ENCODE results near the gene PRR12. TPM values are rescaled to one million over a fixed set of nuclear protein-coding genes. Genes with fewer than 3 reads are reported as not detected.

The PRR12 gene
- polyA plus RNA-seq, 4 donors: 15.1 to 32.6 (median 26.6) TPM

DNA sequence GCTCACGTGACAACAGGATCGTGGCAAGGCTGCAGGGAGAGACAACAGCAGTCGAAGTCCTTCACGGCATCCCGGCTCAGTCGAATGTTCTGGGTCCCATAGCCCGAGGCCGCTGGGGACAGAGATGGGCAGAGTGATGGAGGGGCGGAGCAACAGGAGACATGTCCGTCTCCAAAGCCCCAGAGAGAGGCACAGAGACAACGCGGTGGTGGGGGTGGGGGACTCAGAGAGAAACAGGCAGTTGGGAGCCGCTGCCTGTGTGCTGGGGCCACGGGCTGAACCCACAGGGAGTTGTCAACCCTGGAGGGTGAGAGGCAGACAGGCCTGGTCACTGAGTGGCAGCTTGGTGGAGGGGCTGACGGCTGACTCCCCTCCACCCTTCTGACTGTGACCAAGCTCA lies 31.1 kb upstream of the PRR12 start:
- DNase-seq (ENCODE audit: low read depth in 4 of 4, low spot score in 2 of 4): no peak

DNA sequence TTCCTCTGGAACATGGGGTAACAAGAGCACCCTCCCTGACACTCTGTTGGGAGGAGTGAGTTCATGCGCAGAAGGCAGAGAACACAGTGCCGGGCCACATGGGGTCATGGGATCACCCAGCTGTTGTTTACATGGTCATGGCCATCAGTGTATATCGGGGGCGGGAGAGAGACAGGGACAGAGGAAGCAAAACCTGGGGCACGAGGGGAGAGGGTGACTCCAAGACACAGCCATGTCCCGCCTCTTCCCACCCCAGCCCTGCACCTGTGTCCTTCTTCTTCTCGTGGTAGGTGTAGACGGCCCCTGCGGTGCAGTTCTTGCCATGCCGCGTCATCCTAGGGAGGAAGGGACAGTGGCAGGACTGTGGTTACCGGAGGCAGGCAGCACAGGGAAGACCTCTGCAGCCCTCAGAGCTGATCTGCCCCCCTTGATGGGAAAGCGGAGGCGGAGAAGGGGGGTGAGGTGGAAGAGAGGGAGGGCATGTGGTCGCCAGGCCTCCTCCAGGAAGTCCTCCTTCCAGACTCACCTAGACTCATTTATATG lies 30.6 kb upstream of the PRR12 start:
- DNase-seq (ENCODE audit: low read depth in 4 of 4, low spot score in 2 of 4): no peak

DNA sequence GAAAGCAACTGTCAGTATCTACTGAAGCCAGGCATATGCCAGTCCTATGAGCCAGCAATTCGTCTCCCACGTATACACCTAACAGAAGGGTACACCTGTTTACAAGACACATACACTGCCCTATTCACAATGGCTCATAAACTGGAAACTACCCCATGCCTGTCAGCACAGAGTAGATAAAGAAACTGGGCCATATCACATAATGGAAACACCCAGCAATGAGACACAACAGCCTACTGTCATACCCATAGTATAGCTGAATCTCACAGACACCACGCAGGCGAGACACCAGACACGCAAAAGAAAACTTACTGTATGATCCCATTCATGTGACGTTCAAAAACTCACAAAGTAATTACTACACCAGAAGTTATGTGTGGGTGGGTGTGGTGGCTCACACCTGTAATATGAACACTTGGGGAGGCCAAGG lies 26.4 kb upstream of the PRR12 start:
- no peak for DNase-seq (ENCODE audit: low read depth in 4 of 4, low spot score in 2 of 4)

DNA sequence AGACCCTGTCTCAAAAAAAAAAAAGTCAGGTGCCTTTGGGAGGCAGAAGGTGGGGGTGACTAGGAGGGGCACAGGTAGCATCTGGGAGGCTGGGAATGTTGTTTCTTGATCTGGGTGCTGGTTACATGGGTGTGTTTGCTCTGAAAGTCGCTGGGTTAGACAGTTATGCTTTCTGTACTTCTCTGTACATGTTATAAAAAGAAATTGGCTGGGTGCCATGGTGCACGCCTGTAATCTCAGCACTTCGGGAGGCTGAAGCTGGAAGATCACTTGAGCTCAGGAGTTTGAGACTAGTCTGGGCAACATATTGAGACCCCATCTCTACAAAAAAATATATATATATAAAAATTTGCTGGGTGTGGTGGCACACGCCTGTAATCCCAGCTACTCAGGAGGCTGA lies 25.7 kb upstream of the PRR12 start:
- DNase-seq (ENCODE audit: low read depth in 4 of 4, low spot score in 2 of 4): no peak

- no peak for DNase-seq (ENCODE audit: low read depth in 4 of 4, low spot score in 2 of 4)
Observed at GRCh38 chr19:49566302-49566701, 24.7 kb upstream of the PRR12 start.

- DNase-seq (ENCODE audit: low read depth in 4 of 4, low spot score in 2 of 4): no peak
Observed at GRCh38 chr19:49567861-49568441, 23.0 kb upstream of the PRR12 start.

DNA sequence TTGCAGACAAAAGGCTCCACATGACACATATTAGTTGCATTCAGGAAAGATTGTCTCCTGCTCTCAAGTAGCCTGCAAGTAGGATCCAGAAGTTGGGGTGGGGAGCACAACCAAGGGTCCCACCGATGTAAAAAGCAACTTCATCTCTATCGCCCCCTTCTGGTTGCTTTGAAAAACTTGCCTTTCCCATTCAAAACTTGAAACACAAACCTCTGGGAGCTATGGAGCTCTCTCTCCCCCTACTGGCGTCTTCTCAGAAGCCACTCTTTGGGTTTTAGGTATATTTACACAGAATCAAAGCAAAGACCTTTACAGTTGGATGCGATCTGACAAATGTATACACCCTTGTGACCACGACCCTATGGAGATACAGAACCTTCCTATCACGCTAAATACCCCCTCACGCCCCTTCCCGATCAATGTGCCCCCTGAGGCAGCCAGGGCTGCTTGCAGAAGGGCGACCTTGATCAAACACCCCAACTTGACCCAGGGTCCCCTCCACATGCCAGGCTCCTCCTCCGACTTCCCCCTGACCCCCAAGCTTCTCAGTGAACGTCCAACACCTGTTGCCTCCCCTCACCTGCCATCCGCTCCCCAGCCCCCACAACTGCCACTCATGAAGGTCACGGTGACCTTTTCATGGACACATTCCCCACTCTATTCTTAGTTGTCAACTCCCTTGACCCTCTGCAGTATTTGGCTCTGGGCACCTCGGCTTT lies 20.7 kb upstream of the PRR12 start:
- peak in 1 of 4 donors; percentile 81 for DNase-seq (ENCODE audit: low read depth in 4 of 4, low spot score in 2 of 4)

- DNase-seq (ENCODE audit: low read depth in 4 of 4, low spot score in 2 of 4): no peak
Observed at GRCh38 chr19:49570997-49571676, 19.8 kb upstream of the PRR12 start.

DNA sequence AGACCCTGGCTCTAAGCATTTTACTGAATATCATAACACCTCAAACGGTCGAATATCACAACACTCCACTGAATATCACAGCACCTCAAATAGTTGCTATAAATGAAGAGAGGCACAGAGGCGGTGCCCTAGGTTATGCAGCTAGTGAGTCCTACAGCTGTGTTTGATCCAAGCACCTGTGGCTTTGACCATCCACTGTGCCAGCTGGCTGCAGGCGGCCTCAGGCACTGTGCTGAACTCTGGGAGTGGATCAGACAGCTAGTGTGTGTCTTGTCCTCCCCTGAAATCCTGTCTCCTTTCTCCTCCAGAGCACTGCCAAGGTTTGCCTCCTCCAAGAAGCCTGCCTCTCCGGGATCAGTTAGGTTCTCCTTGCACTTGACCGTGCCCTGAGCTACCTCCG lies 18.0 kb upstream of the PRR12 start:
- no peak for DNase-seq (ENCODE audit: low read depth in 4 of 4, low spot score in 2 of 4)

- DNase-seq (ENCODE audit: low read depth in 4 of 4, low spot score in 2 of 4): no peak
Observed at GRCh38 chr19:49573425-49573824, 17.6 kb upstream of the PRR12 start.

DNA sequence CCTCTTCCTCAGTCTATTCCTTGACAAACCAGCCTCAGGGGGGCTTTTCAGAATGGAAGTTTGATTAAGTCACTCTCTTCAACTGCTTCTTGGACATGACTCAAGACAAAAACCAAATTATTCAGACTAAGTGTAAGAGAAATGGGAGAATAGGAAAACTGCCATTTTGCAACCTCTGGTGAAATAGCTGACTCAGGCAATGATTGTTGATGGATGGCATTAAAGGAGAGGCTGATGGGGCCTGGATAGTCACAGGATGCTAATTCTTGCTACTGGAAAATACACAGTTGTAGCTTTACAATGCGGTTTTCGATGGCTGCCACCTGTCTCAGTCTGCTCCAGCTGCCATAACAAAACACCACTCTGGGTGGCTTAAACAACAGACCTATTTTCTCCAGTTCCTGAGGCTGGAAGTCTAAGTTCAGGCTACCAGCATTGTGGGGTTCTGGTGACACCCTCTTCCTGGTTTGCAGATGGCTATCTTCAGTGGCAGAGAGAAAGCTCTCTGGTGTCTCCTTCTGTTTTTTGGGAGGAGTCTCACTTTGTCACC lies 16.7 kb upstream of the PRR12 start:
- DNase-seq (ENCODE audit: low read depth in 4 of 4, low spot score in 2 of 4): no peak

GRCh38 chr19:49579193-49579592 lies 11.8 kb upstream of the PRR12 start:
- DNase-seq (ENCODE audit: low read depth in 4 of 4, low spot score in 2 of 4): no peak

DNA sequence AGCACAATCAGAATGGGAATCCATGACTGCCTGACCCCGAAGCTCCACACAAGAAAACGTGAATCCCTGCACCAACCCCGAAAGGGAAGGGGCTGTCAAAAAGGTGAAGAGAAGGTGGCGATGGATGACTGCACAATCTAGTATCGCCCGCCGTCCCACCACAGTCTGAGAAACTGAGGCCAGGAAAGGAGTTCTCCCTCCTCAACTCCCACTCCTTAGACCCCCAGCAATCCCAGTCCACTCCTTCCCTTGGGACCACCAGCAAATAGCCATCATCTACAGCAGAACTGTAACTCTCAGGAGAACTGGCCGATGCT lies 11.1 kb upstream of the PRR12 start:
- no peak for DNase-seq (ENCODE audit: low read depth in 4 of 4, low spot score in 2 of 4)

DNA sequence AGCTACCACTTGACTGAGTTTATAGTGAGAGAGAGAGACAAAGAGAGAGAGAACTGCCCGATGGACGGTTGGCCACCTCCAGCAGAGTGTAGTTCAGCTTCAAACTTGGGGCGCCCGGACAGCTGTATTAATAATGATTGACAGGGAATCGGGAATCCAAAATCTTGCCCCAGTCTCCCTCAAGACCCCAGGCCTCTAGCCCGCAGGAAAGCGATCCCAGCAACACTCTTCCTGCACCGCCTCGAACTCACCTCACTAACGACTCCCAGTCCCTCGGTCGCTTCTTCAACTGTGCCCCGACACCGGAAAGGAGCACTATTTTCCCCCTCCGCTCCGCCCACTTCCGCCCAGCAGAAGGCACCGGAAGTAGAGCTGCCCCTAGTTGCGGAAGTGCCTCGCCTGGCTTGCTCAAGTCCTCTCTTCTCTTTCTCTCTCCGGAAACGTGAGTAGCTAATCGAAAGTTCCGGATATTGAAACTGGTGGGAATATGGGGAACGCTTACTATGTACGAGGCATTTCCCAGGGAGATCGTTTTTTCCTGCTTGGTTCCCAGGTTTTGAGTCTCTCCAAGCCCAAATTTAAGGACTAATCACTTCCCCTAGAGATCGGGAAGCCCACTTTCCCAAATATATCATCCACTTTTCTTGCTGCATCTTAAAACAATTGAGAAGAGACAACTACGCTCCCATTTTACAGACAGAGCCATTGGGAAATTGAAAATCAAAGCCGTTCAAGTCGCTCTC lies 10.5 kb upstream of the PRR12 start, which contains the start of gene NOSIP:
Gene NOSIP (minus strand): TSS at position 293 of the 743 bp plus-strand sequence. CDS start 19,865 bp downstream, outside the sequence.
- DNase-seq (ENCODE audit: low read depth in 4 of 4, low spot score in 2 of 4): peak; percentile 77 to 96 (median 91)

- DNase-seq (ENCODE audit: low read depth in 4 of 4, low spot score in 2 of 4): no peak
Observed at GRCh38 chr19:49581007-49581508, 9.9 kb upstream of the PRR12 start, which contains the start of gene PRRG2. Gene PRRG2, plus strand, starts transcription at chr19:49581316. Its CDS starts 1,904 bp downstream, at chr19:49583220.

GRCh38 chr19:49583239-49583638 lies 7.7 kb upstream of the PRR12 start:
- no peak for DNase-seq (ENCODE audit: low read depth in 4 of 4, low spot score in 2 of 4)

DNA sequence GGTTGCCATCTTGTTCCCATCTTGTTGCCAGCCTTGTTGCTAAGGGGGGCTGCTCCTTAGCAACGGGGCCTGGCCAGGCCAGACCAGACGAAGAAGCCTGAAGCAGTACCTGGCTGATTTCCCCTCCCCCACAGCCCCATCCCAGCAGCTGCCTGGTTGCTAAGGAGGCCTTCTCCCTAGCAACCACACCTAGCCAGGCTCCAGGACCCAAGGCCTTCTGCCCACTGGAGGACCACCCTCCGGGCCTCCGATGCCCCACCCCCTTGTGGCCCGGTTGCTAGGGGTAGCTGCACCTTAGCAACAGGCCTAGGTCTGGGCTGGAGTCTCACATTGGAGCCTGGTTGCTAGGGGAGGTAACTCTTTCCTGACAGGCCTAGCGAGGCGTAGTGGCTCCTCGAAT lies 6.0 kb upstream of the PRR12 start:
- DNase-seq (ENCODE audit: low read depth in 4 of 4, low spot score in 2 of 4): no peak

- DNase-seq (ENCODE audit: low read depth in 4 of 4, low spot score in 2 of 4): no peak
Observed at GRCh38 chr19:49587227-49587626, 3.8 kb upstream of the PRR12 start.

GRCh38 chr19:49588365-49589122 lies 2.4 kb upstream of the PRR12 start:
- no peak for DNase-seq (ENCODE audit: low read depth in 4 of 4, low spot score in 2 of 4)

DNA sequence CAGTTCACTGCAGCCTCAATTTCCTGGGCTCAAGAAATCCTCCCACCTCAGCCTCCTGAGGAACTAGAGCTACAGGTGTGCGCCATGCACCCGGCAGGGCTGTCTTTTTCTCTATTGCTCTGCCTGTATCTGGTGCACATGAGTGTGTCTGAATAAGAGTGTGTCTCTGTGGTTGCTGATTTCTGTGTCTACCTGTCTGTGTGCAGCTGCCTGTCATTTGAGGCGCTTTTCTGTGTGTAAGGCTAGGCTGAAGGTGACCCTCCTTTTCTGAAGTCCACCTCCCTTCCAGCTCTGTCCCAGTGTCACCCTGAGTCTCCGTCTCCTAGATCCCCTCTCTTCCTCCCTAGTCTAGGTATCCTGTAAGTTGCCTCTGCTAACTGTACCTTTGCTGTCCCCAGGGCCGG lies 1.5 kb upstream of the PRR12 start:
- DNase-seq (ENCODE audit: low read depth in 4 of 4, low spot score in 2 of 4): no peak
